ENCODE measurements around the gene RTN4R. TPM values are rescaled to one million over a fixed set of nuclear protein-coding genes. Genes with fewer than 3 reads are reported as not detected.

Gene RTN4R
- total RNA-seq, 1 experiment from 2014 or later: 5.1 TPM

DNA sequence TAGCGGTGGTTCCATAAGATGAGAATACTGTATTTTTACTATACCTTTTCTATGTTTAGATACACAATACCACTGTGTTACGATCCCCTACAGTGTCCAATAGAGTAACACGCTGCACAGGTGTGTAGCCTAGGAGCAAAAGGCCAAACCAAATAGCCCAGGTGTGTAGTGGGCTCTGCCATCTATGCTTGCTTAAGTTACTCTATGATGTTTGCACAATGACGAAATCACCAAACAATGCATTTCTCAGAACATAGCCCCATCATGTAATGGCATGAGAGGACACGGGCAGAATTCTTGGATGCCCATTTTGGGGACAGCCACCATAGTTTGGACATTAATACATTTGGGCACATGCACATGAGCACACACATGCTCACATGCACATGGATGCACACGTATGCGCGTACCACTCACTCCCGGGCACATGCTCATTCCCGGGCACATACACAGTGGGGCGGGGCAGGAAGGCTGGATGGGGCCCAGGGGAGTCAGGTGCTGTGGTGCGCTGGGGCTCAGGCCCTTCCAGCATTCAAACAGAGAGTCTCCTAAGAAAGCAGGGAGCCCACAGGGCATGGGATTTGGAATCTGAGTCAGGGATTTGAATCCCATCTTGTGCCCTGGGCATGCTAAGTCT lies 51.1 kb downstream of the RTN4R start:
- DNase-seq (ENCODE audit: low read depth): no peak

- DNase-seq (ENCODE audit: low read depth): no peak
These were observed 52.4 kb downstream of the RTN4R start for GRCh38 chr22:20215742-20216141.

- DNase-seq (ENCODE audit: low read depth): no peak
These were observed 53.3 kb downstream of the RTN4R start for GRCh38 chr22:20214853-20215252.

DNA sequence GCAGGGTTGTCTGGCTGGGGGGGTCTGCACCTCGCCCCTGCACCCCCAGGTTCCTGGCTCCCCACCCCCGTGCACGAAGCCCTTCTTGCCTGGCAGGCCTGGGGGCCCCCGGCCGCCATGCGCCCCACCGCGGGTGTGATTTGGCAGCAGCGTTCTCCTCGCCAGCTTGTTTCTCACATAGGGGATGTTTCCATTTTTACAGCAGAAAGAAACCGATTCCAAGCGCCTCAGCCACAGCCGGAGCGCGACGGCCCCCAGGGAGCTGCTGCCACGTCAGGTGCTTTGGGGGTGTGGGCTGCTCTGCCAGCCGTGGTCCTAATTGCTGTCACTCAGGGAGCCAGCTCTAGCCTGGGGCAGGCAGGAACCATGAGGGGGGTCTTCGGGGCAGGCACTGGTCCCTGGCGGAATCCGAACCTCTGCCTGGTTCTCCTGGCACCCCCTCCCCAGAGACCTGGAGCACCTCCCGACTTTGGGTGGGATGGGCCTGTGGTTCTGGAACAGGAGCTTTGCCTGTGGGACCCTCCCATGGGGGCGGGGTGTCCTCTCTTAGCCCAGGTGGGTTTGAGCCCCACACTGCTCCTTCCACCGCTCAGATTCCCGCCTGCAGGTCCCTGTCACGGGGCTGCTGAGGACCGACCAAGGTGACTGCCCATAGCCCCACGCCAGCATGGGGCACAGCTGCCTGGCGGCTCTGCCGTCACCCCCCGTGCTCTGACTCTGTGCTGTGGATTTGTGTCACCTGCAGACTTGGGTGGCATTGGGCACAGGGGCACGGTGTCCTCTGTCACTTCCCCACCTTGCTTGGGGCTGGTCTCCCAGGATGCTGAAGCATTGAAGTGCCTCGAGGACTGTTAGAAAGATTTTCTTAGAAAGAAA lies 54.0 kb downstream of the RTN4R start:
- no peak for DNase-seq (ENCODE audit: low read depth)

- no peak for DNase-seq (ENCODE audit: low read depth)
These were observed 55.1 kb downstream of the RTN4R start for GRCh38 chr22:20212754-20213699.

GRCh38 chr22:20211997-20212753 lies 55.9 kb downstream of the RTN4R start:
- DNase-seq (ENCODE audit: low read depth): peak; percentile 79

GRCh38 chr22:20211409-20211996 lies 56.6 kb downstream of the RTN4R start:
- DNase-seq (ENCODE audit: low read depth): no peak

DNA sequence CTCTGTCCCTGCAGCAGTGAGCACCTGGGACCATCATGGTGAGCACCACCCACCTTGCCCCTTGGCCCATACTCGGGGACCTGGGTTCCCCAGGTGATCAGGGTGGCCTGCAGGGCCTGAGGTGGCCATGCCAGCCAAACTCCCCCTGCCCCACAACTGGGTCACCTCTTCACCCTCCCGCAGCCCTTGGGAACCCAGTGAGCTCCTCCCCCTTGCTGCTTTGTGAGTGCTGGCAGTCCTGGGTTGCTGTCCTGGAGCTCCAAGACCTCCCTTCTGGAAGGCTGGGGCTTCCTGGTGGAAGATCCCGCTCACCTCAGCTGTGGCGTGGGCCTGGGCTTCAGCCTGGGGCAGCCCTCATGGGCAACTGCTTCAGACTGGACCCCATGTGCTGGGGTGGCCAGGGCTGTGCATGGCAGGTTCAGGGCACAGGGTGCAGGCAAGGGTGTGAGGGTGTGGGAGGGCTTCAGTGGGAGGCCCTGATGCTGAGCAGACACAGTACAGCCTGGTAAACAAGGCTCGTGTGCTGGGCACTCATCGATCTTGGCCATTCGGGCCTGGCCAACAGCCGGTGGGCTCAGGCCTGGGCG lies 57.6 kb downstream of the RTN4R start:
- DNase-seq (ENCODE audit: low read depth): no peak

DNA sequence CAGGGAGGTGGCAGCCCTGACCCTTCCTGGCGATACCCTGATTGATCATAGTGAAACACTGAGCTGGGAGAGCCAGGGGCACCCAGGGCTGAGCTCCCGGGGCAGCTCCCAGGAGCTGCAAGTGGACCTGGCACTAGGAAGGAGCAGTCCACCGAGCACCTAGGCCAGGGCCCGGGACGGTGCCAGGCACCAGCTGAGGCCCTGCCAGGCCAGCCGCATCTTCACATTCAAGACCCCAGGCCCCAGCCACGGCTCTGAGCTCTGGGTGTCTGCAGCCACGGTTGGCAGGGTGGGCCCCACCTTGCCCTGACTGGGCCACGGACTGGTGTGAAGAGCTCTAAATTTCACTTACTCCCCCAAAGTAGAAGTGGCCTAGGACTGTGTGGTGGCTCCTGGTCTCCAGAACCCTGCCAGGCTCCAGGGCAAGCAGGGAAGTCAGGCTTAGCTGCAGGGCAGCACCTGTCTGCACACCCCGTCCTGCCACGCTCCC lies 58.3 kb downstream of the RTN4R start:
- no peak for DNase-seq (ENCODE audit: low read depth)

DNA sequence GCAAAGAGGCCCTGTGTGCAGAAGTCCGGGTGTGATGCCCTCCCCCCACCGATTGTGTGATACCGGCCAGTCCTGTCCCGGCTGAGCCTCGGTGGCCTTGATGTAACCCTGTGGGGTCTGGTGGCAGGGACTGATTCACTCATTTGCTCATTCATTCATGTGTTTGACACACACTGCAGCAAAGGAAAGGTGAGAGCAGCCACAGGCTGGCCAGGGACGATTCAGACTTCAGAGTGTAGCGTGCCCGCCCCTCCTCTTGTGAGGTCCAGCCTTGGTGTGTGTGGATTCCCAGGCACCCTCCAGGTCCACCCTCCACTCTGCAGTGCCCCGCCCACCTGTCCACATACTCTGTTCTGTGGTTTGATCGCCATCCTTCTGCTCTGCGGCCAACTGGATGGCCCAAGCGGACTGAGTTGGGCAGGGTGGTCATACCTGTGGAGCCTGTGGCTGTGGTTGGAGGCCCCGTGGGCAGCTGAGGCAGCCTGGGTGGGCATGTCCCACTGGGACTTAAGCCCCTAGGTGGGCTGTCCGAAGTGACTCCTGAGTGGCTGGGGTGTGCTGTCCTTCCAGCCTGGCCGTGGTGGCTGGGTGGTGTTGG lies 59.3 kb downstream of the RTN4R start:
- DNase-seq (ENCODE audit: low read depth): no peak

- no peak for DNase-seq (ENCODE audit: low read depth)
These were observed 60.7 kb downstream of the RTN4R start for GRCh38 chr22:20207277-20208025.

DNA sequence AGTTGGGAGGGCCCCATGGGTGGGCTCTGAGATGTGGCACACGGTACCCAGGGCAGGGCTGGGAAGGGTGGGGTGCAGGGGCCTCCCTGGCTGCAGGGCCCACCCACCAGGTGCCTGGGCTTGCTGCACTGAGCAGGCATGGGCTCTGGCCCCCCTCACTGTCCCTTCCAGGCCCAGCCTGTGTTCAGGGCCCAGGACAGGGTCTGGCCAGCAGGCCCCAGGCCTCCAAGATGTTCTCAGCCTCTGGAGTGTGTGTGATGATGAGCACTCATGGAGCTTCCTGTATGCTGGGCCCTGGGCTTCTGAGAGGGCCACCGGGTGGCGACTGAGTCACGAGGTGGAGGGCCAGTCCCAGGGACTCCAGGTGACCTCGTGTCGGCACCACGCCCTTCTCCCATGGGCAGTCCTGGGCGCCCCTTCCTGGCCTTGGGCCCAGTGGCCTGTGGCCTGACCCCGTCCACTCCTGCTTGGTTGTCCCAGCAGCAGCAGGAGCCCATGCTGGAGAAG lies 61.4 kb downstream of the RTN4R start:
- peak; percentile 26 for DNase-seq (ENCODE audit: low read depth)

DNA sequence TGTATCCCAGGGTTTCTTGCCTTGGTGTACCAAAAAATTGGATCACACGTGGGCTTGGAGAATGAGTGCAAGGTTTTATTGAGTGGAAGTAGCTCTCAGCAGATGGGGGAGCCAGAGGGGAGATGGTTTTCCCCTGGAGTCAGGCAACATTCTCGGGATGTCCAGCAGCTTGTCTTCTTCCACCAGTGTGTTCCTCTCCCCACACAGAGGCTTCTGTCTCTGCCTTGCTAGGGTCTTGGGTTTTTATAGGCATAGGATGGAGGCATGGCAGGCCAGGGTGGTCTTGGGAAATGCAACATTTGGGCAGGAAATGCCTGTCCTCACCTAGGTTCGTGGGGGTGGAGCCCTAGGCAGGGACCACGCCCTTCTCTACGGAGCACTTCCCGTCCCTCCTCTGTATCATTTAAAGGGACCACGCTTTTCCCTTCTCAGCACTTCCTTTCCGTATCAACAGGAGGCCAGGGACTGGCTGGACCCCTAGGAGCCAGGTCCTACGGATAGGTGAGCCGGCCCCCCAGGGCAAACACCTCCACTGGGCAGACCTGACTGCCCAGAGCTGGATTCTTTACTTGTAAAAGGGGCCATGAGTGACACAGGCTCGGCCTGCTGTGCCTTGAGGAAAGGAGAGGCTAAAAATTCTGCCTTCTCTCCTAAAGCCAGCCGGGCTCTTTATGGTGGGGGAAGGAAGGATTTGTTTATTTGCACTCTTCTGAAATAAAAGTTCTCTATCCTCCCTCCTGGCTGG lies 62.0 kb downstream of the RTN4R start:
- peak; percentile 63 for DNase-seq (ENCODE audit: low read depth)

- no peak for DNase-seq (ENCODE audit: low read depth)
These were observed 62.6 kb downstream of the RTN4R start for GRCh38 chr22:20205464-20205963.

GRCh38 chr22:20204806-20205205 lies 63.3 kb downstream of the RTN4R start:
- DNase-seq (ENCODE audit: low read depth): no peak

- no peak for DNase-seq (ENCODE audit: low read depth)
These were observed 63.8 kb downstream of the RTN4R start for GRCh38 chr22:20204311-20204710.

DNA sequence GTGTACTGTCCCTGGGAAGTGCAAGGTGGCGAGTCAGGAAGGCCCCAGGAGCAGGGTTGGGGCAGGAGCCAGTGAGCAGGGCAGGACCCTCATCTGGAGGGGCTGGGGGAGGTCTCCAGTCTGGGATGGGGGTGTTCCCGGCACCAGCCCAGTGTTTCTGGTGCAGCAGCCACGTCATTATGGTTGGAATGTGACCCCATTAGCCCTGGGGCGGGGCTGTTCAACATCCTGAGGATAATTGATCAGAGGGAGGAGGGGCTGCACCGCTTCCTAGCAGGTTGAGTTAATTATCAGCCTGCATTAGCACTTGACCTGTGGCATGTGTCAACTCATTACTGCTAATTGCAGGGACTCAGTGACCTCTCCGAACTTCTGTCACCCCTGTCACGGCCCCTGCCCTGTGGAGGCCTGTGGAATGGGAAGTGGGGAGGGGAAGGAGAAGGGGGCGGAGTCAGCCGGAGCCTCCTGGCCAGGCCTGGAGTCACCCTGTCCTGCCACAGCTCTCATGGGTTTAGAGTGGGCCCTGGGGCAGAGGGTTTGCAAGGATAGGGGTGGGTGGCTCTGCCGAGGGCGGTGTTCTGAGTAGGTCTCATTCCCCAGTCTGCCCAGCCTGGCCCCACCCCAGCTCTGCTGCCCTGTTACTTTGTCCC lies 64.4 kb downstream of the RTN4R start:
- DNase-seq (ENCODE audit: low read depth): peak; percentile 62

- no peak for DNase-seq (ENCODE audit: low read depth)
These were observed 65.0 kb downstream of the RTN4R start for GRCh38 chr22:20203142-20203551.
